GM23338 (cell line): ENCODE measurements around the gene APBB1IP.
"Not testable (repeated sequence)": the region's sequence is repeated elsewhere in the genome, so short reads cannot be mapped to it uniquely, and the experiment has no call there.

Experiments used
- JUNB ChIP-seq: IDR thresholded peaks from one replicate; pipeline ENCODE4 v1.6.1; 2016; ENCODE audit warnings: antibody characterized with exemption; ENCODE audit not compliant: unreplicated experiment
- POLR2AphosphoS5 ChIP-seq: IDR thresholded peaks from 2 replicates; pipeline ENCODE4 v1.6.1; 2016; ENCODE audit warnings: antibody characterized with exemption, low read depth
- REST ChIP-seq: IDR thresholded peaks from one replicate; pipeline ENCODE4 v1.6.1; 2018; ENCODE audit warnings: antibody characterized with exemption; ENCODE audit not compliant: unreplicated experiment
- ZNF331 ChIP-seq: fragments of 250-450 bp; sonication (Bioruptor Pico); IDR thresholded peaks from 2 replicates; pipeline ENCODE4 v1.5.0; 2020; ENCODE audit warnings: low read depth, mild to moderate bottlenecking, moderate library complexity

GRCh38 chr10:26492725-26493124 is 54.6 kb downstream of the APBB1IP start:
- not testable (repeated sequence) for TF ChIP-seq REST; POLR2AphosphoS5; ZNF331 (CRISPR knock-in tag); JUNB
